ENCODE data around the gene SHANK3.

Gene SHANK3

DNA sequence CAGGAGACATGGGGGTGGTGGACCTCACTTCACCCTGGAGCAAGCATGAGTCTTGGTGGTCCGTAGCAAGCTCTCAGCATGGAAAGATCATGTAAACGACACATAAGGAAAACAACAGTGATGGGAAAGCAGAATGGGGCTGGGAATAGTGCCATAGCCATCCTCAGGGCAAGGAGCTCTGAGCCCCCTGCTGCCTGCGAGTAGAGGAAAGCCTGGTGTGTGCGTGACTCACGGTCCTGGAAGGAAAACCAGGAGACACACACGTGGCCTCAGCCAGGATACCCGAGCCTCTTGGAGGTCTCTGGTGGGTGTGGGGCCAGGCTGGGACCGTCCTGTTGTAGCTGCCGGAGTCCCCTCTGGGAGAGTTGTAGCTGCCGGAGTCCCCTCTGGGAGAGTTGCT is 12.4 kb downstream of the SHANK3 start:
- TF ChIP-seq, protein P1, sequence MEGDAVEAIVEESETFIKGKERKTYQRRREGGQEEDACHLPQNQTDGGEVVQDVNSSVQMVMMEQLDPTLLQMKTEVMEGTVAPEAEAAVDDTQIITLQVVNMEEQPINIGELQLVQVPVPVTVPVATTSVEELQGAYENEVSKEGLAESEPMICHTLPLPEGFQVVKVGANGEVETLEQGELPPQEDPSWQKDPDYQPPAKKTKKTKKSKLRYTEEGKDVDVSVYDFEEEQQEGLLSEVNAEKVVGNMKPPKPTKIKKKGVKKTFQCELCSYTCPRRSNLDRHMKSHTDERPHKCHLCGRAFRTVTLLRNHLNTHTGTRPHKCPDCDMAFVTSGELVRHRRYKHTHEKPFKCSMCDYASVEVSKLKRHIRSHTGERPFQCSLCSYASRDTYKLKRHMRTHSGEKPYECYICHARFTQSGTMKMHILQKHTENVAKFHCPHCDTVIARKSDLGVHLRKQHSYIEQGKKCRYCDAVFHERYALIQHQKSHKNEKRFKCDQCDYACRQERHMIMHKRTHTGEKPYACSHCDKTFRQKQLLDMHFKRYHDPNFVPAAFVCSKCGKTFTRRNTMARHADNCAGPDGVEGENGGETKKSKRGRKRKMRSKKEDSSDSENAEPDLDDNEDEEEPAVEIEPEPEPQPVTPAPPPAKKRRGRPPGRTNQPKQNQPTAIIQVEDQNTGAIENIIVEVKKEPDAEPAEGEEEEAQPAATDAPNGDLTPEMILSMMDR (conservative IDR thresholded peaks at IDR 0.05) = no peak
- H3K27ac ChIP-seq = no peak overlapping the region

DNA sequence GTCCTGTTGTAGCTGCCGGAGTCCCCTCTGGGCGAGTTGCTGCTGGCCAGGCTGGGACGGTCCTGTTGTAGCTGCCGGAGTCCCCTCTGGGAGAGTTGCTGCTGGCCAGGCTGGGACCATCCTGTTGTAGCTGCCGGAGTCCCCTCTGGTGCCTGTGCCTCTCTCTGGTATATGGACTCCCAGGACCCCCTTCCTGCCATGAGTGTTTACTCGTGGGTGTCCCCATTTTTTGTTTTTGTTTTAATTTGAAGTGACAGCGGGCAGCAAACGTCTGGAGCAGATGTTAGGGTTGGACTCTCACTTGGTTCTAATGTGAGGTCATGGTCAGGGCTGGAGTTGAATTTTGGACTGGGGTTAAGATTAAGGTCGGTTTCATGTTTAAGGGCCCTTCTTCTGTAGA is 14.2 kb downstream of the SHANK3 start:
- TF ChIP-seq, protein P1 (conservative IDR thresholded peaks at IDR 0.05) = no peak
- H3K27ac ChIP-seq = no peak overlapping the region

GRCh38 chr22:50687829-50688228 is 15.2 kb downstream of the SHANK3 start:
- H3K27ac ChIP-seq = no peak overlapping the region
- TF ChIP-seq, protein P1 (conservative IDR thresholded peaks at IDR 0.05) = no peak

DNA sequence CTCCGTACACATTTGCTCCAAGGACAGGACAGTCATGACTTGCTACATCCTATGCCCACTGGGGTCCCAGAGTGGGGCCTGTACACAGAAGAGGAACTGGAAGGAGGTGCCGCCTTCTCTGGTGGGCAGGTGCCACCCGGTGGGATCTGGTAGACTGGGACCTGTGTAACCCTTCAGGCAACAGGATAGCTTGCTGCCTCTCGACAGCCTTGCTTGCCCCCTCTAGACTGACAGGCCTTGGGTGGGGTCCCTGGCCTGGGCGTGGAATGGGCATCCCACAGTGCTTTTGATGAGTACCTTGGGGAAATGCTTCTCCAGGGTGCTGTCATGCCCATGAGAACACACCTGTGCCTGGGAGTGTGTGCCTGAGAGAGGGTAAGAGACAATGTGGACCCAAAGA is 15.8 kb downstream of the SHANK3 start:
- H3K27ac ChIP-seq = no peak overlapping the region
- TF ChIP-seq, protein P1 (conservative IDR thresholded peaks at IDR 0.05) = no peak

DNA sequence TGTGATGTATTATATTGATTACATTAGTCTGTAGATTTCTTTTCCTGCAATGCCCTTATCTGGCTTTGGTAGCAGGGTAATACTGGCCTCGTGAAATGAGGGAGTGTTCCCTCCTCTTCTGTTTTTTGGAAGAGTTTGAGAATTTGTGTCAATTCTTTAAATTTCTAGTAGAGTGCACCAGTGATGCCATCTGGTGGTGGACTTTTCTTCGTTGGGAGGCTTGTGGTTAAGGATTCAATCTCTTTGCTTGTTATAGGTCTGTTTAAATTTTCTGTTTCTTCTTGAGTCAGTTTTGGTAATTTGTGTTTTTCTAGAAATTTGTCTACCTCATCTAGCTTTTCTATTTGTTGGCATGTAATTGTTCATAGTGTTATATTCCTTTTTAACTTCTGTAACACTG is 18.9 kb downstream of the SHANK3 start:
- TF ChIP-seq, protein P1 (conservative IDR thresholded peaks at IDR 0.05) = peak; percentile 56

GRCh38 chr22:50693462-50693861 is 20.8 kb downstream of the SHANK3 start:
- no peak overlapping the region for H3K27ac ChIP-seq
- TF ChIP-seq, protein P1 (conservative IDR thresholded peaks at IDR 0.05) = no peak

More for the DNA sequence above, 18.9 kb downstream of the SHANK3 start:
- H3K27ac ChIP-seq = no peak overlapping the region

DNA sequence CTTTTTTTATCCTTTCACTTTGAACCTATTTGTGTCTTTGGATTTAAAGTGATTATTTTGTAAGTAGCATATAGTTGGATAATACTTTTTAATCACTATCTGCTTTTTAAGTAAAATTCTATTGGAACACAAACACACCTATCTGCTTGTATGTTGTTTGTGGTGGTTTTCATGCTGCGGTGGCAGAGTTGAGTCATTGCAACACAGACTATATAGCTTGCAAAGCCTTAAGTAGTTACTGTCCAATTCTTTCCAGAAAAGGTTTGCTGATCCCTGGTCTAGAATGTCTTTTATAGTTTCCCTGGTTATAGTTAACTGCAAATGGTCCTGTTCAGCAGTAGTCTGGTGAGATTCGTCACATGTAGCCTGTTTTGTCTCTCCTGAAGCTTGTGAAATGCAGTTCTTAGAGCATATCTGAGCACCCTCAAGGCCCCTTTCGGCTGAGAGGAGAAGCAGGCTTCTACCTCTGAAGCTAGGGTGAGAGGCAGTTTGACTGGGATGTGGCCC is 21.5 kb downstream of the SHANK3 start:
- TF ChIP-seq, protein P1 (conservative IDR thresholded peaks at IDR 0.05) = no peak; the same call in 1 of the 2 replicates
- H3K27ac ChIP-seq = no peak overlapping the region

Data from VCaP (cell line).